Fibroblast of lung (primary cell): ENCODE results near the gene TYRP1.

Experiments used
- CTCF ChIP-seq, 2 donors: IDR thresholded peaks in 1 of 2; conservative IDR thresholded peaks in 1 of 2; 1 replicate in 1 of 2; 2 replicates in 1 of 2; pipeline ENCODE4 v1.5.1; 2011 to 2012; ENCODE audit warnings: low read length in 2 of 2, control low read depth in 1 of 2, inconsistent platforms in 1 of 2, low read depth in 1 of 2, mild to moderate bottlenecking in 1 of 2
- EZH2 ChIP-seq: IDR thresholded peaks from 2 replicates; pipeline ENCODE4 v1.5.1; 2012; ENCODE audit warnings: low read length, control low read depth, mild to moderate bottlenecking; ENCODE audit errors: missing control alignments

- no peak for TF ChIP-seq CTCF (conservative IDR thresholded peaks at IDR 0.05 in 1 of 2, IDR thresholded peaks at IDR 0.05 in 1 of 2; ENCODE audit: low read depth in 1 of 2, low read length in 2 of 2)
- TF ChIP-seq EZH2, result no peak
Observed at GRCh38 chr9:12735665-12736064, 42.5 kb downstream of the TYRP1 start.
